ENCODE measurements around the gene HOXA4.

GRCh38 chr7:27153526-27153925 lies 23.0 kb upstream of the HOXA4 start:
- no peak for TF ChIP-seq EZH2 (IDR thresholded peaks at IDR 0.05; ENCODE audit: borderline replicate concordance, control insufficient read depth, low read depth, low read length)
- TF ChIP-seq MAX (IDR thresholded peaks at IDR 0.05; ENCODE audit: low read depth, low read length) = no peak
- TF ChIP-seq ATF2 (IDR thresholded peaks at IDR 0.05; ENCODE audit: low read length) = no peak
- no peak for TF ChIP-seq HDAC2 (IDR thresholded peaks at IDR 0.05)
- TF ChIP-seq CTCF (IDR thresholded peaks at IDR 0.05 in 2 of 3, conservative IDR thresholded peaks at IDR 0.05 in 1 of 3; ENCODE audit: control insufficient read depth in 2 of 3, extremely low read depth in 1 of 3, insufficient read depth in 1 of 3, low read depth in 3 of 3, low read length in 3 of 3) = no peak
- no peak for TF ChIP-seq SREBF2 (IDR thresholded peaks at IDR 0.05; ENCODE audit: low read length)
- no peak for TF ChIP-seq ZBTB40 (IDR thresholded peaks at IDR 0.05; ENCODE audit: borderline replicate concordance)
- no peak for TF ChIP-seq PML (IDR thresholded peaks at IDR 0.05; ENCODE audit: low read length)
